ENCODE measurements around the gene CNGA3.
A peak's percentile ranks its signal among the peaks of the same experiment; 100 is the strongest.

The CNGA3 gene

GRCh38 chr2:98378901-98379300 is 32.6 kb downstream of the CNGA3 start:
- Histone ChIP-seq H3K9me3 (ENCODE audit: control insufficient read depth, low read length) (no peaks in the 10 kb centered on the region), H3K36me3 (ENCODE audit: control insufficient read depth, insufficient read depth, low read length, severe bottlenecking) (no peaks in the 10 kb centered on the region), H3K4me3 (ENCODE audit: low read length) (no peak overlapping the region), H3K27me3 (replicated peaks; ENCODE audit: control insufficient read depth, insufficient read depth, low read length) (peaks cover 60% of the 10 kb centered on the region), H3K4me1 (ENCODE audit: control insufficient read depth, insufficient read depth, low read length) (peaks cover 4% of the 10 kb centered on the region), H3K9ac (ENCODE audit: low read length) (no peak overlapping the region)
- peak; percentile 27 for DNase-seq (ENCODE audit: low read depth)

- Histone ChIP-seq H3K36me3 (ENCODE audit: control insufficient read depth, insufficient read depth, low read length, severe bottlenecking) (no peaks in the 10 kb centered on the region), H3K4me3 (ENCODE audit: low read length) (no peak overlapping the region), H3K9me3 (ENCODE audit: control insufficient read depth, low read length) (no peaks in the 10 kb centered on the region), H3K27me3 (replicated peaks; ENCODE audit: control insufficient read depth, insufficient read depth, low read length) (peaks cover 60% of the 10 kb centered on the region), H3K4me1 (ENCODE audit: control insufficient read depth, insufficient read depth, low read length) (peaks cover 4% of the 10 kb centered on the region), H3K9ac (ENCODE audit: low read length) (no peak overlapping the region)
- DNase-seq (ENCODE audit: low read depth) = peak; percentile 7
Observed at GRCh38 chr2:98379311-98380202, 33.3 kb downstream of the CNGA3 start.

GRCh38 chr2:98380203-98380535 is 33.9 kb downstream of the CNGA3 start:
- H3K9ac ChIP-seq (ENCODE audit: low read length) = no peak overlapping the region
- no peaks in the 10 kb centered on the region for H3K9me3 ChIP-seq (ENCODE audit: control insufficient read depth, low read length)
- DNase-seq (ENCODE audit: low read depth) = no peak
- no peaks in the 10 kb centered on the region for H3K36me3 ChIP-seq (ENCODE audit: control insufficient read depth, insufficient read depth, low read length, severe bottlenecking)
- H3K4me1 ChIP-seq (ENCODE audit: control insufficient read depth, insufficient read depth, low read length) = peaks cover 4% of the 10 kb centered on the region
- H3K27me3 ChIP-seq (replicated peaks; ENCODE audit: control insufficient read depth, insufficient read depth, low read length) = peaks cover 55% of the 10 kb centered on the region
- no peak overlapping the region for H3K4me3 ChIP-seq (ENCODE audit: low read length)

- Histone ChIP-seq H3K27me3 (replicated peaks; ENCODE audit: control insufficient read depth, insufficient read depth, low read length) (peaks cover 42% of the 10 kb centered on the region), H3K9ac (ENCODE audit: low read length) (no peak overlapping the region), H3K4me3 (ENCODE audit: low read length) (no peak overlapping the region), H3K36me3 (ENCODE audit: control insufficient read depth, insufficient read depth, low read length, severe bottlenecking) (no peaks in the 10 kb centered on the region), H3K4me1 (ENCODE audit: control insufficient read depth, insufficient read depth, low read length) (peaks cover 4% of the 10 kb centered on the region), H3K9me3 (ENCODE audit: control insufficient read depth, low read length) (no peaks in the 10 kb centered on the region)
- DNase-seq (ENCODE audit: low read depth) = no peak
Observed at GRCh38 chr2:98381494-98381893, 35.2 kb downstream of the CNGA3 start.

GRCh38 chr2:98382086-98382485 is 35.8 kb downstream of the CNGA3 start:
- Histone ChIP-seq H3K27me3 (replicated peaks; ENCODE audit: control insufficient read depth, insufficient read depth, low read length) (peaks cover 42% of the 10 kb centered on the region), H3K9ac (ENCODE audit: low read length) (no peak overlapping the region), H3K4me1 (ENCODE audit: control insufficient read depth, insufficient read depth, low read length) (peaks cover 4% of the 10 kb centered on the region), H3K4me3 (ENCODE audit: low read length) (no peak overlapping the region), H3K9me3 (ENCODE audit: control insufficient read depth, low read length) (no peaks in the 10 kb centered on the region), H3K36me3 (ENCODE audit: control insufficient read depth, insufficient read depth, low read length, severe bottlenecking) (no peaks in the 10 kb centered on the region)
- no peak for DNase-seq (ENCODE audit: low read depth)

GRCh38 chr2:98382739-98383138 is 36.5 kb downstream of the CNGA3 start:
- Histone ChIP-seq H3K36me3 (ENCODE audit: control insufficient read depth, insufficient read depth, low read length, severe bottlenecking) (no peaks in the 10 kb centered on the region), H3K4me3 (ENCODE audit: low read length) (no peak overlapping the region), H3K9ac (ENCODE audit: low read length) (no peak overlapping the region), H3K27me3 (replicated peaks; ENCODE audit: control insufficient read depth, insufficient read depth, low read length) (peaks cover 37% of the 10 kb centered on the region), H3K4me1 (ENCODE audit: control insufficient read depth, insufficient read depth, low read length) (peaks cover 4% of the 10 kb centered on the region), H3K9me3 (ENCODE audit: control insufficient read depth, low read length) (no peaks in the 10 kb centered on the region)
- no peak for DNase-seq (ENCODE audit: low read depth)

GRCh38 chr2:98383166-98383565 is 36.9 kb downstream of the CNGA3 start:
- Histone ChIP-seq H3K4me1 (ENCODE audit: control insufficient read depth, insufficient read depth, low read length) (peaks cover 4% of the 10 kb centered on the region), H3K9ac (ENCODE audit: low read length) (no peak overlapping the region), H3K27me3 (replicated peaks; ENCODE audit: control insufficient read depth, insufficient read depth, low read length) (peaks cover 35% of the 10 kb centered on the region), H3K4me3 (ENCODE audit: low read length) (no peak overlapping the region), H3K36me3 (ENCODE audit: control insufficient read depth, insufficient read depth, low read length, severe bottlenecking) (no peaks in the 10 kb centered on the region), H3K9me3 (ENCODE audit: control insufficient read depth, low read length) (no peaks in the 10 kb centered on the region)
- DNase-seq (ENCODE audit: low read depth) = no peak

- peaks cover 47% of the 10 kb centered on the region for H3K27me3 ChIP-seq (replicated peaks; ENCODE audit: control insufficient read depth, insufficient read depth, low read length)
Observed at GRCh38 chr2:98385050-98385699, 38.9 kb downstream of the CNGA3 start.

GRCh38 chr2:98387478-98387877 is 41.2 kb downstream of the CNGA3 start:
- Histone ChIP-seq H3K36me3 (ENCODE audit: control insufficient read depth, insufficient read depth, low read length, severe bottlenecking) (no peaks in the 10 kb centered on the region), H3K4me1 (ENCODE audit: control insufficient read depth, insufficient read depth, low read length) (no peaks in the 10 kb centered on the region), H3K27me3 (replicated peaks; ENCODE audit: control insufficient read depth, insufficient read depth, low read length) (peaks cover 33% of the 10 kb centered on the region), H3K9ac (ENCODE audit: low read length) (no peak overlapping the region), H3K4me3 (ENCODE audit: low read length) (no peak overlapping the region), H3K9me3 (ENCODE audit: control insufficient read depth, low read length) (no peaks in the 10 kb centered on the region)
- DNase-seq (ENCODE audit: low read depth) = no peak

More at GRCh38 chr2:98385050-98385699, 38.9 kb downstream of the CNGA3 start:
- peak; percentile 90 for DNase-seq (ENCODE audit: low read depth)
- Histone ChIP-seq H3K4me3 (ENCODE audit: low read length) (no peak overlapping the region), H3K9me3 (ENCODE audit: control insufficient read depth, low read length) (no peaks in the 10 kb centered on the region), H3K36me3 (ENCODE audit: control insufficient read depth, insufficient read depth, low read length, severe bottlenecking) (no peaks in the 10 kb centered on the region), H3K4me1 (ENCODE audit: control insufficient read depth, insufficient read depth, low read length) (no peaks in the 10 kb centered on the region), H3K9ac (ENCODE audit: low read length) (no peak overlapping the region)

GRCh38 chr2:98388081-98388480 is 41.8 kb downstream of the CNGA3 start:
- DNase-seq (ENCODE audit: low read depth) = no peak
- Histone ChIP-seq H3K4me3 (ENCODE audit: low read length) (no peak overlapping the region), H3K27me3 (replicated peaks; ENCODE audit: control insufficient read depth, insufficient read depth, low read length) (peaks cover 30% of the 10 kb centered on the region), H3K36me3 (ENCODE audit: control insufficient read depth, insufficient read depth, low read length, severe bottlenecking) (no peaks in the 10 kb centered on the region), H3K9me3 (ENCODE audit: control insufficient read depth, low read length) (no peaks in the 10 kb centered on the region), H3K9ac (ENCODE audit: low read length) (no peak overlapping the region), H3K4me1 (ENCODE audit: control insufficient read depth, insufficient read depth, low read length) (no peaks in the 10 kb centered on the region)

GRCh38 chr2:98388601-98389250 is 42.5 kb downstream of the CNGA3 start:
- no peak for DNase-seq (ENCODE audit: low read depth)
- Histone ChIP-seq H3K4me3 (ENCODE audit: low read length) (no peak overlapping the region), H3K4me1 (ENCODE audit: control insufficient read depth, insufficient read depth, low read length) (no peaks in the 10 kb centered on the region), H3K36me3 (ENCODE audit: control insufficient read depth, insufficient read depth, low read length, severe bottlenecking) (no peaks in the 10 kb centered on the region), H3K9ac (ENCODE audit: low read length) (no peak overlapping the region), H3K9me3 (ENCODE audit: control insufficient read depth, low read length) (no peaks in the 10 kb centered on the region), H3K27me3 (replicated peaks; ENCODE audit: control insufficient read depth, insufficient read depth, low read length) (peaks cover 30% of the 10 kb centered on the region)

Measured in adipocyte (in vitro differentiated cells).